ENCODE results near the gene FAM120C. TPM values are rescaled to one million over a fixed set of nuclear protein-coding genes. Genes with fewer than 3 reads are reported as not detected.

The FAM120C gene
- total RNA-seq, 1 donor from 2014 or later, result 7.3 TPM

DNA sequence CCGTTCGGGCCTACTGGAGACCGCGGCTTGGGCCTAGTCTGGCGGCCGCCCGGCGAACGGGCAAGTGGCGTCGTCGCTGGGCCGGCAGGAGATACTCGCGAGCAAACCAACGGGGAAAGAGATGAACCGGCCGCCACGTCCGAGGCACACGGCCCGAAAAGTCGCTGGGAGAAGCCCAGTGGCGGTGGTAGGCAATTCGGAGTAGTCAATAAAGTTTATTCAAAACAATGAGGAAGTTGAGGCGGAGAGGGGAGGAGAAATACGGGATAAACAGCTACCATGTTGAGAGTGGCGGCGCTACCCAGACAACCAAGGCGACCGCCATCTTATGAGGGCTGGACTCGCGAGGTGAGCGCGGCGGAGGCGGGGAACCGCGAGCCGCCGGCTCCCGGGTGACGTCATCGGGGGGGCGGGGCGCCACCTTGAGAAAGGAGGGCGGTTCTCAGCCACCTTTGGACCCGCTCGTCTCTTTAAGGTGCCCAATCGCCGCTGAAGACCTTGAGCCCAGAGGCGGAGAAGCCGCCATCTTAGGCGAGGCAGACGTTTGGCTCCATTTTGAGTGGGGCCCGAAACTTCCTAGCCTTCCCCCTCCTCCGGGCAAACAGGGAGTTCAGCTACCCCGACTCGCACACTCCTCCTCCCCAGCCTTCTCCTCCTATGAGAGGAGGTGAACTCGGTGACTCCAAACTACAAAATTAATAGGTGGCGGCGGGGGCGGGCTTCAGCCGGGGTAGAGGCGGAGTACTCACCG, 138.8 kb downstream of the FAM120C start, which contains the start of gene PHF8:
Gene PHF8 (minus strand): TSS at position 348 of the 751 bp plus-strand sequence. CDS start 1,745 bp downstream, outside the sequence.
- peak; percentile 95 for DNase-seq (ENCODE audit: low spot score)
- peak; percentile 32 for TF ChIP-seq CTCF (IDR thresholded peaks at IDR 0.05)
- H3K27me3 Mint-ChIP-seq (ENCODE audit: low read depth), result no peaks in the 10 kb centered on the region
- peak within 1 kb of the TSS; percentile 93 for H3K4me3 Mint-ChIP-seq (ENCODE audit: unreplicated experiment)
- H3K9me3 Mint-ChIP-seq (ENCODE audit: low read depth), result peaks cover 3% of the 10 kb centered on the region
- H3K36me3 Mint-ChIP-seq (ENCODE audit: low read depth), result no peaks in the 10 kb centered on the region
- H3K4me1 Mint-ChIP-seq (ENCODE audit: low read depth), result peaks cover 11% of the 10 kb centered on the region
- H3K27ac Mint-ChIP-seq (ENCODE audit: unreplicated experiment), result peak within 1 kb of the TSS; percentile 100

DNA sequence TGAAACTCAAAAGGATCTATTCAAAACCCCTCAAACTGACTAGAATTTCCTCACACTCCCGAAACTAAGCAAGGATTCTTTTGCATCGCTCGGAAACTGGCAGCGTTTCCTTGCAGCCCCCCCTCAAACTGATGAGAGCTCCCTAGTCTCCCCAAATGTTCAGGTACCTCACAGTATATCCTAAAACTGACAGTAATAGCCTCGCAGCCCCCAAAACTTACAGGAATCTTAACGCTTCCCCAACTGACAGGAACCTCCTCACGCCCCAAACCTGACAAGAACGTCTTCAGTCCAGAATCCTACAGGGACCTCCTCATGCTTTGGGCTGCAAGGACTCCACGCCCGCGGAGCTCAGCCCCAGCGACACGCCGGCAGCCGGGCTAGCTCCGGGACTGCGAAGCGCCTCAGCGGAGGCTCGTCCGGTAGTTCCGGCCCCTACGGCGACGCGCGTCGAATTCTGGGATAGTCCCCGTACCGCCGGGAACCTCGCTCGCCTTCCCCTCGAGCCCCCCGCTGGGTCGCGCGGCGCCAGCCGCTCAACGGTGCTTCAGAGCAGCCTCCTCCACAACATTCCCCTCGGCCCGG, 139.4 kb downstream of the FAM120C start:
- H3K4me1 Mint-ChIP-seq (ENCODE audit: low read depth), result peaks cover 11% of the 10 kb centered on the region
- H3K9me3 Mint-ChIP-seq (ENCODE audit: low read depth), result peaks cover 3% of the 10 kb centered on the region
- H3K27me3 Mint-ChIP-seq (ENCODE audit: low read depth), result no peaks in the 10 kb centered on the region
- H3K36me3 Mint-ChIP-seq (ENCODE audit: low read depth), result no peaks in the 10 kb centered on the region
- peak overlapping the region; percentile 93 for H3K4me3 Mint-ChIP-seq (ENCODE audit: unreplicated experiment)
- H3K27ac Mint-ChIP-seq (ENCODE audit: unreplicated experiment), result peak overlapping the region; percentile 100
- DNase-seq (ENCODE audit: low spot score), result peak; percentile 88
- TF ChIP-seq CTCF (IDR thresholded peaks at IDR 0.05), result no peak

GRCh38 chrX:54043056-54043455, 140.0 kb downstream of the FAM120C start:
- peak overlapping the region; percentile 100 for H3K27ac Mint-ChIP-seq (ENCODE audit: unreplicated experiment)
- H3K4me3 Mint-ChIP-seq (ENCODE audit: unreplicated experiment), result peak overlapping the region; percentile 93
- TF ChIP-seq CTCF (IDR thresholded peaks at IDR 0.05), result no peak
- peaks cover 3% of the 10 kb centered on the region for H3K9me3 Mint-ChIP-seq (ENCODE audit: low read depth)
- H3K27me3 Mint-ChIP-seq (ENCODE audit: low read depth), result no peaks in the 10 kb centered on the region
- no peaks in the 10 kb centered on the region for H3K36me3 Mint-ChIP-seq (ENCODE audit: low read depth)
- no peak for DNase-seq (ENCODE audit: low spot score)
- peaks cover 11% of the 10 kb centered on the region for H3K4me1 Mint-ChIP-seq (ENCODE audit: low read depth)

GRCh38 chrX:54042609-54043021, 140.4 kb downstream of the FAM120C start:
- DNase-seq (ENCODE audit: low spot score), result no peak
- no peaks in the 10 kb centered on the region for H3K27me3 Mint-ChIP-seq (ENCODE audit: low read depth)
- H3K27ac Mint-ChIP-seq (ENCODE audit: unreplicated experiment), result peak overlapping the region; percentile 100
- H3K4me1 Mint-ChIP-seq (ENCODE audit: low read depth), result peaks cover 11% of the 10 kb centered on the region
- peaks cover 3% of the 10 kb centered on the region for H3K9me3 Mint-ChIP-seq (ENCODE audit: low read depth)
- no peaks in the 10 kb centered on the region for H3K36me3 Mint-ChIP-seq (ENCODE audit: low read depth)
- H3K4me3 Mint-ChIP-seq (ENCODE audit: unreplicated experiment), result peak overlapping the region; percentile 93
- peak; percentile 69 for TF ChIP-seq CTCF (IDR thresholded peaks at IDR 0.05)

- TF ChIP-seq CTCF (IDR thresholded peaks at IDR 0.05), result no peak
- Mint-ChIP-seq H3K9me3 (ENCODE audit: low read depth) (peaks cover 7% of the 10 kb centered on the region), H3K4me1 (ENCODE audit: low read depth) (no peaks in the 10 kb centered on the region), H3K4me3 (ENCODE audit: unreplicated experiment) (no peak overlapping the region), H3K27ac (ENCODE audit: unreplicated experiment) (no peak overlapping the region), H3K27me3 (ENCODE audit: low read depth) (no peaks in the 10 kb centered on the region), H3K36me3 (ENCODE audit: low read depth) (peaks cover 16% of the 10 kb centered on the region)
- no peak for DNase-seq (ENCODE audit: low spot score)
These were observed 152.7 kb downstream of the FAM120C start for GRCh38 chrX:54030329-54030728.

Data from chondrocyte (in vitro differentiated cells).